HCT116 (cell line): ENCODE data around the gene TLN1.

ENCODE experiments used
- CTCF ChIP-seq, 3 experiments: fragments of 200-600 bp in 1 of 3; sonication (generic) in 1 of 3; IDR thresholded peaks in 2 of 3; conservative IDR thresholded peaks in 1 of 3; 2 replicates each; pipeline ENCODE4 v1.5.1; 2012 to 2017; ENCODE audit warnings: low read depth in 2 of 3, low read length in 2 of 3, antibody characterized with exemption in 1 of 3, borderline replicate concordance in 1 of 3, control low read depth in 1 of 3, mild to moderate bottlenecking in 1 of 3, mixed read lengths in 1 of 3, mixed run types in 1 of 3, moderate library complexity in 1 of 3; ENCODE audit not compliant: insufficient read depth in 1 of 3
- EGR1 ChIP-seq: IDR thresholded peaks from 2 replicates; pipeline ENCODE4 v1.6.1; 2012; ENCODE audit warnings: low read depth
- ELF1 ChIP-seq: IDR thresholded peaks from 2 replicates; pipeline ENCODE4 v1.6.1; 2012; ENCODE audit warnings: low read depth, borderline replicate concordance
- EZH2 ChIP-seq: fragments of 200-600 bp; sonication (generic); IDR thresholded peaks from 2 replicates; pipeline ENCODE4 v1.6.1; 2017; ENCODE audit warnings: antibody characterized with exemption, mixed run types
- POLR2A ChIP-seq: IDR thresholded peaks from 2 replicates; pipeline ENCODE4 v1.7.0; 2011; ENCODE audit warnings: borderline replicate concordance; ENCODE audit not compliant: insufficient read depth, insufficient read length; ENCODE audit errors: extremely low read depth
- POLR2AphosphoS5 ChIP-seq: IDR thresholded peaks from 2 replicates; pipeline ENCODE4 v1.6.1; 2011; ENCODE audit warnings: mild to moderate bottlenecking, low read depth, low read length, moderate library complexity
- REST ChIP-seq: IDR thresholded peaks from 2 replicates; pipeline ENCODE4 v1.6.1; 2012; ENCODE audit warnings: low read depth
- SIN3A ChIP-seq: IDR thresholded peaks from 2 replicates; pipeline ENCODE4 v1.6.1; 2012; ENCODE audit warnings: low read depth
- SP1 ChIP-seq: IDR thresholded peaks from 2 replicates; pipeline ENCODE4 v1.6.1; 2012; ENCODE audit warnings: low read depth
- YY1 ChIP-seq: IDR thresholded peaks from 2 replicates; pipeline ENCODE4 v1.6.1; 2011; ENCODE audit warnings: low read length, low read depth, moderate library complexity, mild to moderate bottlenecking; ENCODE audit not compliant: insufficient replicate concordance; ENCODE audit errors: extremely low read depth
- ZNF274 ChIP-seq: fragments of 200-500 bp; sonication (Bioruptor generic); IDR thresholded peaks from 2 replicates; pipeline ENCODE4 v1.6.1; 2014; ENCODE audit warnings: mild to moderate bottlenecking, low read depth, low read length, inconsistent platforms

- TF ChIP-seq SIN3A (no peak), CTCF (IDR thresholded peaks at IDR 0.05 in 2 of 3, conservative IDR thresholded peaks at IDR 0.05 in 1 of 3; ENCODE audit: borderline replicate concordance in 1 of 3, insufficient read depth in 1 of 3, low read depth in 2 of 3, low read length in 2 of 3) (no peak), EGR1 (no peak), EZH2 (no peak), POLR2A (no peak), POLR2AphosphoS5 (no peak), REST (no peak), SP1 (no peak), YY1 (no peak), ELF1 (no peak), ZNF274 (no peak)
These were observed 36.0 kb downstream of the TLN1 start for GRCh38 chr9:35695943-35696401.
